ENCODE measurements around the gene OXNAD1.

The OXNAD1 gene

GRCh38 chr3:16273867-16274266 lies 8.9 kb downstream of the OXNAD1 start:
- DNase-seq (ENCODE audit: extremely low read depth in 1 of 2, low read depth in 1 of 2) = no peak

GRCh38 chr3:16277471-16277870 lies 12.5 kb downstream of the OXNAD1 start:
- DNase-seq (ENCODE audit: extremely low read depth in 1 of 2, low read depth in 1 of 2) = no peak

- no peak for DNase-seq (ENCODE audit: extremely low read depth in 1 of 2, low read depth in 1 of 2)
Measured at GRCh38 chr3:16279010-16279801, 14.2 kb downstream of the OXNAD1 start.

GRCh38 chr3:16280671-16281070 lies 15.7 kb downstream of the OXNAD1 start:
- DNase-seq (ENCODE audit: extremely low read depth in 1 of 2, low read depth in 1 of 2) = no peak

DNA sequence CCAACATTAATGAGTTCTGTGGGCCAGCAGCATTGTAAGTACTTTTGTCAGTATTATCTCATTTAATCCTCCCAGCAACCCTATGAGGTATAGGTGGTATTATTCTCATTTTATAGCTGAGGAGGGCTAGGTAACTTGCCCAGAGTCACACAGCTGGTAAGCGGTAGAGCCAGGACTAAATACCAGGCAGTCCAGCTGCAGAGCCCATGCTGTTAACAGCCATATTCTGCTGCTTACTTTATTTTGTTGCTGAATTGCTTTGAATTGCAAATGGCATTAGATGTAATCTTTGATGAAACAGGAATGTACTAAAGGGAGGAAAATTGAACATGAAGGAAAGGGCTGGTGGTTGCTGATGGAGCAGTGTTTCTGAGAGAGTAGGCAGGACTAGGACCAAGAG lies 19.6 kb downstream of the OXNAD1 start:
- DNase-seq (ENCODE audit: extremely low read depth in 1 of 2, low read depth in 1 of 2) = no peak

- peak in 1 of 2 donors; percentile 37 for DNase-seq (ENCODE audit: extremely low read depth in 1 of 2, low read depth in 1 of 2)
Measured at GRCh38 chr3:16286161-16286560, 21.1 kb downstream of the OXNAD1 start.

GRCh38 chr3:16286751-16287543 lies 21.9 kb downstream of the OXNAD1 start:
- no peak for DNase-seq (ENCODE audit: extremely low read depth in 1 of 2, low read depth in 1 of 2)

- DNase-seq (ENCODE audit: extremely low read depth in 1 of 2, low read depth in 1 of 2) = no peak
Measured at GRCh38 chr3:16288664-16289063, 23.7 kb downstream of the OXNAD1 start.

GRCh38 chr3:16289144-16289889 lies 24.3 kb downstream of the OXNAD1 start:
- no peak for DNase-seq (ENCODE audit: extremely low read depth in 1 of 2, low read depth in 1 of 2)

DNA sequence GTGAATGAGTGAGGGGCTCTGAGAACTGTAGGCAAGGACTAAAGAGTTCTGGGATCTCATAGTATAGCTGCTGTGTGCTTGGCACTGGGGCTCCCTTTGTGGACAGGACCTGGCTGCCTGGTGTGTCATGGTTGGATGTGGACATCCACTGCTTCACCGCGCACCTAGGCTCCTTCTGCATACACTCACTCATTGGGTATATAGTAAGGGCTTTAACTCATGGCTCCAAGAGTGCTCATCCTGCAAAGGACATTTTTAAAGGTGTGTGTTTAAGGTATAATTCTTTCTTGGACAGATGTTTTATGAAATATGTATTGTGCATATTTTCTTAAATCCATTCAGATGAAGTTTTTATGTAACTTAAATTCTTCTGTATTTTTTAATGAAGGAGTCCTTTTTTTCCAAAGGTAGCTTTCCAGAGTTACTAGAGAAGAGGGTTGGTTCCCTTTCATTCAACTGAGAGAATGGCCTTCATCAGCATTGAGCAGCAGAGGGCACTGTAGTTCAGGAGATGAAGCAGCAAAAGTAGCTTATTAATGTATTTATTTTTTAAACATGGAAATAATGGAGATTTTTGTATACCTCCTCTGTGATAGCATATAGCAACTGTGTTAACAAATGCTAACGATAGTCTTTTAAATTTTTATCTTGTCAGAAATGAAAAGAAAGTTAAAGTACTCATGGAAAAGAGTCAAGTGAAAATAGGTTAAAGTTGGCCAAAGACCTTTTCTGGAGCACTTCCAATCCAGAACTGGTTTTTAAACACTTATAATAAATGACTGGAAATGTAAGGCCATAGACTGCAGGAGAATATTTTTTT lies 25.2 kb downstream of the OXNAD1 start:
- DNase-seq (ENCODE audit: extremely low read depth in 1 of 2, low read depth in 1 of 2) = peak in 1 of 2 donors; percentile 39

- DNase-seq (ENCODE audit: extremely low read depth in 1 of 2, low read depth in 1 of 2) = no peak
Measured at GRCh38 chr3:16290827-16291196, 25.8 kb downstream of the OXNAD1 start.

DNA sequence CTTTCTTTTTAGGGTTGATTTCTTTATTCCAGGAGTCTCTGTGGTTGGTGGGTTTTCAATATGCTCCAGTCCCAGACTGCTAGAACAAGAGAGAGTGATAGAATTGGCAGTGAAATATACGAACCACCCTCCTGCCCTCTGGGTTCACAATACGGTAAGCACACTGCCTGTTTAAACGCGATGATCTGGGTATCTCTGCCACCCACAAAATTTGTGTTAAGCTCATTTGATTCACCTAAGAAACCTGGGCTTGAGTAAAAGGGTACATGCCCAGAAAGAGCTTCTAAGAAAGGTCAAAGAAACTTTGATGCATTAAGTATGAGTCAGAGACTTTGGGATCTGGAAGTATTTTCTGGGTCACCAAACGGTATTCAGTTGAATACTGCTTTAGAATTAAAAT lies 29.8 kb downstream of the OXNAD1 start:
- DNase-seq (ENCODE audit: extremely low read depth in 1 of 2, low read depth in 1 of 2) = no peak

DNA sequence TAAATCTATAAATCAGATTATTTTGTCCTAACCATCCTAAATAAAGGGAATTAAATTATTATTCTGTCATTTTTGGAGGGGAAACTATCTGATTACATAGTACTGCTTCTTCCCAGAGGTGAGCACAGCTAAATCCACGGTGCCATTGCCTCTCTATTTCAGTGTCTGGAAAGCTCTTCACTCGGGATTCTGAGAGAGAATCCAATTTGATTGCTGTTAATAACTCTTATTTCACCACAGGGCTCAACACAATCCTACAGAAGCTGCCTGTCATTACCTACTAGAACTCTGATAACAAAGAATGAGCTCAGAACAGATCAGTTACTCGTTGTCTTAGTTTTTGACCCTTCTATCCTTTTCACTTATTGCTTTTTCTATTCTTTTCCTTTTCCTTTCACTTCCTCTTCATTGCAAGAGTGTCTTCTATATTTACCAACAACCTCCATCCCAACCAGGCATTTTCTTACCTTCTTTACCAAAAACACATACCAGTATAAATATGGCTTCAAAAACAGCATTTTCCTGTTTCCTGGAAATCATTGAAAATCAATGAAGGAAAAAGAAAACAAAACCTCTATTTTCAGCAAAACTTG lies 30.4 kb downstream of the OXNAD1 start:
- no peak for DNase-seq (ENCODE audit: extremely low read depth in 1 of 2, low read depth in 1 of 2)

DNA sequence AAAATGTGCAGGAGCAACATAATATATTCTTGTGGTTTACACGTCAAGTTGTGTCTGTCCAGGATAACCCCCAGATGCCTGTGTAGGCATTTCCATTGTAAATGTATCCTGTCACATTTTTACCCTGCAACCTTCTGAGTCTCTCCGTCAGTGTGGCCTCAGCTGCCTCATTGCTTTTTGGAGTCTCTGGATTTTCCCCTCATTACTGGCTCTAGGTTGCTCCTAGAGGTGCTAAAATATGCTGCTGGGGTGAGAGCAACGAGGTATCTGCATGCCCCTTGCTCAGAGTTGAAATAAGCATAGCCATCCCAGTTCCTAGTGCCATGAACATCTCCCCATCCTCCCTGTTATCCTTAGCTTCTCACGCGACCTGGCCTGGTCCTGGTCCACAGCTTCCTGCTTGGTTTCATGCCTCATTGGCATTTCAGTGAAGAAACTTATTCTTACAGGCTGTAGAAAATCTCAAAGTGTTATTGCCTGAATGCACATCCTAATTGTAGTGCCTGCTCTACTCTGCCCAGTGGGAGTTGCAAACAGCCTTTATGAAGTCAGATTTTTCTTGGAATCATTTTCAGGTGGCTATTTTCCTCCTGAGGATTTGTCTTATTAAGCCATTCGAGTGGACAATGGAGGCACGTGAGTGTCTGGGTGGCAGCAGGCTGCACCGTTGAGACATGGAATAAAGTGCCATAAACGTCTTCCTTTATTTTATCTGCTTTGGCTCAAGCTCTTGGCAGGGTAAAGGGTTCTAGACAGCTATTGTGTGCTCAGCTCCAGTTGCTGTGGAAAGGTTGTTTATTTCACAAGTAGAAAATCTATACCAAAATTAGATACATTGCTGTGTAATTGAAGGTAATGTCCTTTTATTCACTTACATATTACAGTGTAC lies 33.2 kb downstream of the OXNAD1 start:
- DNase-seq (ENCODE audit: extremely low read depth in 1 of 2, low read depth in 1 of 2) = no peak

GRCh38 chr3:16298891-16299290 lies 33.9 kb downstream of the OXNAD1 start:
- no peak for DNase-seq (ENCODE audit: extremely low read depth in 1 of 2, low read depth in 1 of 2)

GRCh38 chr3:16299746-16300145 lies 34.7 kb downstream of the OXNAD1 start:
- no peak for DNase-seq (ENCODE audit: extremely low read depth in 1 of 2, low read depth in 1 of 2)

DNA sequence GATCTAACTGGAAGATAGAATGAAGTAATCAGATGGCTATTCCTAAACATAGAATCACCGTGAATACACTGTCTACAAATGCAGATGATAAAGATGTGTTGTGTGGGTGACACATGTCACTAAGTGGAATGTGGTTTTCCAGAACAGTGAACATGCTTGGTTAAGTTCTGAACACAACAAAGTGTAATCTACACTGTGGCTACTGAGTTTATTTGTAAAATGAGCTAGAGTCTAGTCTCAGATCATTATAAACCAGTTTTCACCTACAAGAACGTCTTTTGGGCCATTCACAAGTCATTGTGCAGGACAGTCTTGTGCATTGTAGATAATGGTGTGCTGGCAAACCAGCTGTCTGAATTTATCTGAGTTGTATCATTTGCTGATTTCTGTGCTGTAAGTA lies 35.3 kb downstream of the OXNAD1 start:
- no peak for DNase-seq (ENCODE audit: extremely low read depth in 1 of 2, low read depth in 1 of 2)

GRCh38 chr3:16300881-16301359 lies 35.9 kb downstream of the OXNAD1 start:
- no peak for DNase-seq (ENCODE audit: extremely low read depth in 1 of 2, low read depth in 1 of 2)

- DNase-seq (ENCODE audit: extremely low read depth in 1 of 2, low read depth in 1 of 2) = no peak
Measured at GRCh38 chr3:16301507-16301906, 36.5 kb downstream of the OXNAD1 start.
